Measurements from ENCODE around the gene RBMS3.
"Not testable (repeated sequence)": the region's sequence is repeated elsewhere in the genome, so short reads cannot be mapped to it uniquely, and the experiment has no call there.

The RBMS3 gene

DNA sequence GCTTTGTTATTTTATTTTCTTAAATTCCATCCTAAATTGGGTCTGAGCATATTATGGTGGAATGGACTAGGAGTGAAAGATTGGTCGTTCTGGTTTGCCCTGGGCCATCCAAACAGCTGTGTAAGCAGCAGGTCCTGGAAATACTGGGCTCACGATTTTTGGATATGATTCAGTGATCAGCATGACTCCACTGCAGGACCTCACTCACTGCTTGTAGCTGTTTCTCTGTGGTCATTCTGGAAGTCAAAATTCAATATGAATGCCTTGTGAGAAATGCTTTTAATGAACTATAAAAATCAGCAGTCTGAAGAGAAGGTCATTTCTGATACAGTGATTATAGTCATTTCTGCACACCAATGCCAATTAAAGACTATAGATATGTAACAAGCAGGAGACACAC lies 185.0 kb downstream of the RBMS3 start:
- Histone ChIP-seq H3K36me3 (ENCODE audit: control insufficient read depth, insufficient read depth, low read length) (no peaks in the 10 kb centered on the region), H3K4me3 (replicated peaks; ENCODE audit: low read depth, low read length) (no peak overlapping the region), H3K27me3 (replicated peaks; ENCODE audit: control insufficient read depth, insufficient read depth, low read length) (no peaks in the 10 kb centered on the region)
- TF ChIP-seq, protein P1, sequence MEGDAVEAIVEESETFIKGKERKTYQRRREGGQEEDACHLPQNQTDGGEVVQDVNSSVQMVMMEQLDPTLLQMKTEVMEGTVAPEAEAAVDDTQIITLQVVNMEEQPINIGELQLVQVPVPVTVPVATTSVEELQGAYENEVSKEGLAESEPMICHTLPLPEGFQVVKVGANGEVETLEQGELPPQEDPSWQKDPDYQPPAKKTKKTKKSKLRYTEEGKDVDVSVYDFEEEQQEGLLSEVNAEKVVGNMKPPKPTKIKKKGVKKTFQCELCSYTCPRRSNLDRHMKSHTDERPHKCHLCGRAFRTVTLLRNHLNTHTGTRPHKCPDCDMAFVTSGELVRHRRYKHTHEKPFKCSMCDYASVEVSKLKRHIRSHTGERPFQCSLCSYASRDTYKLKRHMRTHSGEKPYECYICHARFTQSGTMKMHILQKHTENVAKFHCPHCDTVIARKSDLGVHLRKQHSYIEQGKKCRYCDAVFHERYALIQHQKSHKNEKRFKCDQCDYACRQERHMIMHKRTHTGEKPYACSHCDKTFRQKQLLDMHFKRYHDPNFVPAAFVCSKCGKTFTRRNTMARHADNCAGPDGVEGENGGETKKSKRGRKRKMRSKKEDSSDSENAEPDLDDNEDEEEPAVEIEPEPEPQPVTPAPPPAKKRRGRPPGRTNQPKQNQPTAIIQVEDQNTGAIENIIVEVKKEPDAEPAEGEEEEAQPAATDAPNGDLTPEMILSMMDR (IDR thresholded peaks at IDR 0.05; ENCODE audit: insufficient read depth, low read length, poor library complexity, severe bottlenecking), result no peak
- DNase-seq (ENCODE audit: extremely low read depth, insufficient read length), result no peak

DNA sequence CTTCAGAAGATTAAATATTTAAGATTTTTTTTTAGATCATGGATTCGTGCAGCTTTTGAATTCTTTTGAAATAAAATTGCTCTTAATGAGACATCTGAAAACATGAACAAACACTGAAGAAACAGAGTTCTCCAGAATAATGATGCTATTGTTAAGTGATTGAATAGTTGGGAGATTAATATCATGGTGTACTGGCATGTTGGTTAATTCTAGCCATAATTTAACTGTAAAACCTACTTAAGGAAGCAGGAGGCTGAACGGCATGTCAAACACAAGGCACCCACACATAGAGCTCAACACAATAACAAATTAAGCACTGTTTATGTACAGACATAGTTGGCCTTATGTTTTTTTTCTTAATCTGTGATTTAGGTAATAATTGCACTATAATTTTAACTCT lies 185.6 kb downstream of the RBMS3 start:
- no peak for DNase-seq (ENCODE audit: extremely low read depth, insufficient read length)
- TF ChIP-seq, protein P1 (IDR thresholded peaks at IDR 0.05; ENCODE audit: insufficient read depth, low read length, poor library complexity, severe bottlenecking), result no peak
- H3K36me3 ChIP-seq (ENCODE audit: control insufficient read depth, insufficient read depth, low read length), result no peaks in the 10 kb centered on the region
- no peak overlapping the region for H3K4me3 ChIP-seq (replicated peaks; ENCODE audit: low read depth, low read length)
- no peaks in the 10 kb centered on the region for H3K27me3 ChIP-seq (replicated peaks; ENCODE audit: control insufficient read depth, insufficient read depth, low read length)

DNA sequence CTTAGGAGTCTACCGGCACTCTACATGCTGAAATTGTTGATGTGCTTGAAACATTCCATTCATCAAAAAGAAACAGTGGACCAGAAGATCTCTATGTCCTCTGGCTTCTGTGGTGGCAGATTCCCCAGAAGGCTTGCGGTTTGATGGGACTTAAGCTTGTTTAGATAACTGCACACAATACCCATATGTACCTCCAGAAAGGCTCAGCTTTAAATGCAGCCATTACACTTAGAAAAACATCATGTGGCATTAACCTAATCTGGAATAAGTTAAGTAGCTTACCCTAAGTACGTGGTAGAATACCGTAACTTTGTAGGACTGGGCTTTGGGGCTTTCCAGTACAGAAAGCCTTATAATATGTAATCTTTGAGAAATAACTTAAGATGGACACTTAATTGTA lies 187.3 kb downstream of the RBMS3 start:
- Histone ChIP-seq H3K27me3 (replicated peaks; ENCODE audit: control insufficient read depth, insufficient read depth, low read length) (no peaks in the 10 kb centered on the region), H3K4me3 (replicated peaks; ENCODE audit: low read depth, low read length) (no peak overlapping the region), H3K36me3 (ENCODE audit: control insufficient read depth, insufficient read depth, low read length) (no peaks in the 10 kb centered on the region)
- TF ChIP-seq, protein P1 (IDR thresholded peaks at IDR 0.05; ENCODE audit: insufficient read depth, low read length, poor library complexity, severe bottlenecking), result no peak
- DNase-seq (ENCODE audit: extremely low read depth, insufficient read length), result no peak

DNA sequence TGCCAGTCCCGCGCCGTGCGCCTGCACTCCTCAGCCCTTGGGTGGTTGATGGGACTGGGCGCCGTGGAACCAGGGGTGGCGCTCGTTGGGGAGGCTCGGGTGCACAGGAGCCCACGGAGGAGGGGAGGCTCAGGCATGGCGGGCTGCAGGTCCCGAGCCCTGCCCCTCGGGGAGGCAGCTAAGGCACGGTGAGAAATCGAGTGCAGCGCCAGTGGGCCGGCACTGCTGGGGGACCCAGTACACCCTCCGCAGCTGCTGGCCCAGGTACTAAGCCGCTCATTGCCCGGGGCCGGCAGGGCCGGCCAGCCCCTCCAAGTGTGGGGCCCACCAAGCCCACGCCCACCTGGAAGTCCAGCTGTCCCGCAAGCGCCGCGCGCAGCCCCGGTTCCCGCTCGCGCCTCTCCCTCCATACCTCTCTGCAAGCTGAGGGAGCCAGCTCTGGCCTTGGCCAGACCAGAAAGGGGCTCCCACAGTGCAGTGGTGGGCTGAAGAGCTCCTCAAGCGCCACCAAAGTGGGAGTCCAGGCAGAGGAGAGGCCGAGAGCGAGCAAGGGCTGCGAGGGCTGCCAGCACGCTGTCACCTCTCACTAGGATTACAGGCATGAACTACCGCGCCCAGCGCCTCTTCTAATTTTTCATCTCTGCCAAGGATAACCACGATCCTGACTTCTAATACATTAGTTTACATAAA lies 192.8 kb downstream of the RBMS3 start:
- not testable (repeated sequence) for DNase-seq (ENCODE audit: extremely low read depth, insufficient read length); H3K4me3 ChIP-seq (replicated peaks; ENCODE audit: low read depth, low read length); H3K36me3 ChIP-seq (ENCODE audit: control insufficient read depth, insufficient read depth, low read length); H3K27me3 ChIP-seq (replicated peaks; ENCODE audit: control insufficient read depth, insufficient read depth, low read length)

DNA sequence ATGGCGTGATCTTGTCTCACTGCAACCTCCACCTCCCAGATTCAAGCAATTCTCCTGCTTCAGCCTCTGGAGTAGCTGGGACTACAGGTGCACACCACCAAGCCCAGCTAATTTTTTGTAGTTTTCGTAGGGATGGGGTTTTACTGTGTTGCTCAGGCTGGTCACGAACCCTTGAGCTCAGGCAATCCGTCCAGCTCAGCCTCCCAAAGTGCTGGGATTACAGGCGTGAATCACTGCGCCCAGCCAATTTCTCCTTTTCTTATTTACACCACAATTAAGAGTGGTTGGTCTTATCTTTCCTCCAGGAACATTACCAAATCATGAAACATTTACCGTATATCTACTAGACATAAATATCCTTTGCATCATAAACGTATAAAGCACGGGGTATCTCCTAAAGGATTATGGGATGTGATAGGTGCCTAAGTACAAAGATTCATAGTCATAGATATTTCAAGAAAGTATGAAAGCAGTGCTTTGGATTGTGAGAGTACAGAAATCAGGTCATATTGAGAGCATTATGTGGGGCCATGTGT lies 194.5 kb downstream of the RBMS3 start:
- H3K27me3 ChIP-seq (replicated peaks; ENCODE audit: control insufficient read depth, insufficient read depth, low read length), result no peaks in the 10 kb centered on the region
- no peak overlapping the region for H3K4me3 ChIP-seq (replicated peaks; ENCODE audit: low read depth, low read length)
- no peak for DNase-seq (ENCODE audit: extremely low read depth, insufficient read length)
- TF ChIP-seq, protein P1 (IDR thresholded peaks at IDR 0.05; ENCODE audit: insufficient read depth, low read length, poor library complexity, severe bottlenecking), result no peak
- H3K36me3 ChIP-seq (ENCODE audit: control insufficient read depth, insufficient read depth, low read length), result no peaks in the 10 kb centered on the region

DNA sequence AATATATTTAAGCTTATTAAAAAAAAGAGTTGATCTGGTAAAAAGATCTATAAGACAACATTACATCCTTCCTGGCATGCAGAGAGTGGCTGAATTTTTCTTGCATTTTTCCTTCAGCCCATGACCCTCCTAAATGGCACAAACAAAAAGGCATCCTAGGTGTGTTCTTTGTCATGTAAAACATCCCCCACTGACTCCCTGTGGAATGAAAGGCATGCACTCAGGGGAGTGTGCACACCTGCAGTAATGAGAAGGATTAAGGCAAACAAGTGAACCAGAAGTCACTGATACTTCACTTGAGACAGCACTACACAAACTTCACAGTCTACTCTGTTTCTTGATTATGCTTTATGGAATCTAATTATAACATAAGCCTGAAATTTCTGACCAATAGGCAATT lies 195.0 kb downstream of the RBMS3 start:
- Histone ChIP-seq H3K27me3 (replicated peaks; ENCODE audit: control insufficient read depth, insufficient read depth, low read length) (no peaks in the 10 kb centered on the region), H3K36me3 (ENCODE audit: control insufficient read depth, insufficient read depth, low read length) (no peaks in the 10 kb centered on the region), H3K4me3 (replicated peaks; ENCODE audit: low read depth, low read length) (no peak overlapping the region)
- TF ChIP-seq, protein P1 (IDR thresholded peaks at IDR 0.05; ENCODE audit: insufficient read depth, low read length, poor library complexity, severe bottlenecking), result no peak
- DNase-seq (ENCODE audit: extremely low read depth, insufficient read length), result no peak
